Midbrain (tissue), 1 donor: ENCODE data around the gene GPR4.

Experiments used
- DNase-seq: peaks from one replicate; lab custom pipeline; 2025; lab: John Stamatoyannopoulos, UW

Gene GPR4

DNA sequence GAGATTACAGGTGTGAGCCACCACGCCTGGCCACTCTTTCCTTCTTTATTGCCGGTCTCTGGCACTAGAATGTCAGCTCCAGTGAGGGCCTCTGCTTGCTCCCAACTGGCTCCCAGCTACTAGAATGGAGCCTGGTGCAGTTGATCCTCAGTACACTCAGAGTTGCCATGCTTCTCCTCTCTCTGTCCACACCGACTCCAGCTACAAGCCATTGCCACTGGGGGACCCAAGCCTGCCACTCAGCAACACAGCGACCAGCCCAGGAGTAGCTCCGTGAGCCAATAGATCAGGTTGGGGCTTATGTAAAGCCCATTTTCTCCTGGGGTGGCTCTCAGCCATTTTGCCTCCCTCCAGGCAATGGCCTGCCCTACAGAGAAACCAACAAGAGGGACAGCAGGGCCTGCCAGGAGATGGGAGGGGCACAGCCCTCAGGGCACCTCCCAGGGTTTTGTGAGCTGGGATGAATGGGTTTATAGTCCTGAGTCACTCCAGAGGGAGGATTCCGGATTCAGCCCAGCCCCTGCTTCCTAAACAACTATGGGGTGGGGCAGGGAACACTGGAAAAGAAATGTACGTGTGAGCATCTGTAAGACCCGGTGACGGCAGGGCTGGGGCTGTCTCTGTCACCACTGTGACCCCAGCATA is 53.9 kb downstream of the GPR4 start:
- DNase-seq, result no peak

DNA sequence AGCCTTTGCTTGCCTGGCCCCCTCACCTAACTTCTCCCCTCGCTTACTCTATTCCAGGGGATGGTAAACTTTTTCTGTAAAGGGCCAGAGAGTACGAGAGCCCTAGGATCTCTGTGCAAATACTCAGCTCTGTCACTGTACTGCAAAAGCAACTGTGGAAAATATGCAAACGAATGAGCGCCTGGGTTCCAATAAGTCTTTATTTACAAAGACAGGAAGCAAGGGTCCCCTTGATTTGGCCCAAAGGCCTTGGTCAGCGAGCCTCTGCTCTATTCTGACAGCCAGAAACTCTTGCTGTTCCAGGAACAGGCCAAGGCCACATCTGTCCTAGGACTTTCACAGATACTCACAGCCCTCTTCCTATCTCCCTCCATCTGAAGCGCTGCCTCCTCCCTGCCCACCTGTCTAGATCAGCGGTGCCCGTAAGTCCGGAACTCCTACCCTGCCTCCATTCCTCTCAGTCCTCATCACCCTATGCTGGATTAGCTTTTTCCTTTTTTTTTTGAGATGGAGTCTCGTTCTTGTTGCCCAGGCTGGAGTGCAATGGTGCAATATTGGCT is 54.7 kb downstream of the GPR4 start:
- DNase-seq, result no peak

- no peak for DNase-seq
These were observed 59.8 kb downstream of the GPR4 start for GRCh38 chr19:45542234-45542668.
